SK-N-SH (cell line): ENCODE measurements around the gene BTG2.
A peak's percentile ranks its signal among the peaks of the same experiment; 100 is the strongest.

Experiments
- CTCF ChIP-seq: fragments of 200-600 bp; sonication (generic); IDR thresholded peaks from 2 replicates; pipeline ENCODE4 v1.6.1; 2017; ENCODE audit warnings: antibody characterized with exemption, mild to moderate bottlenecking, moderate library complexity
- EP300 ChIP-seq, 2 experiments: IDR thresholded peaks; 2 replicates each; pipeline versions ENCODE4 v1.4.0 to v1.6.1; 2012; ENCODE audit warnings: borderline replicate concordance in 1 of 2, low read depth in 1 of 2, low read length in 1 of 2
- EZH2phosphoT487 ChIP-seq: fragments of 200-600 bp; sonication (generic); IDR thresholded peaks from 2 replicates; pipeline ENCODE4 v1.6.1; 2017; ENCODE audit warnings: low read depth, mixed run types, mild to moderate bottlenecking, antibody characterized with exemption, moderate library complexity, borderline replicate concordance
- PBX3 ChIP-seq: IDR thresholded peaks from 2 replicates; pipeline ENCODE4; 2012
- POLR2AphosphoS5 ChIP-seq: IDR thresholded peaks from 2 replicates; pipeline ENCODE4 v1.6.1; 2012; ENCODE audit warnings: low read depth, low read length
- REST ChIP-seq: IDR thresholded peaks from 2 replicates; pipeline ENCODE4 v1.6.1; 2012; ENCODE audit warnings: mild to moderate bottlenecking, low read depth, low read length, moderate library complexity
- TAF1 ChIP-seq: IDR thresholded peaks from 2 replicates; pipeline ENCODE4 v1.6.1; 2012; ENCODE audit warnings: low read depth, mild to moderate bottlenecking, low read length, moderate library complexity, borderline replicate concordance
- TCF12 ChIP-seq: IDR thresholded peaks from 2 replicates; pipeline ENCODE4 v1.4.0; 2012
- USF1 ChIP-seq: IDR thresholded peaks from 2 replicates; pipeline ENCODE4 v1.4.0; 2012; ENCODE audit warnings: low read depth, borderline replicate concordance

- TF ChIP-seq POLR2AphosphoS5: no peak
- no peak for TF ChIP-seq EZH2phosphoT487
- 0 out of 2 replicates have a peak, but pooled peaks have one; percentile 23 for TF ChIP-seq TCF12
- TF ChIP-seq TAF1: no peak
- peak; percentile 98 for TF ChIP-seq CTCF
- TF ChIP-seq EP300 (IDR thresholded peaks at IDR 0.05; ENCODE audit: borderline replicate concordance in 1 of 2, low read depth in 1 of 2, low read length in 1 of 2): no peak
- TF ChIP-seq USF1: no peak
- no peak for TF ChIP-seq PBX3
- TF ChIP-seq REST: no peak
Observed at GRCh38 chr1:203273206-203273868, 32.0 kb upstream of the BTG2 start.
